SK-N-MC (cell line): ENCODE results near the gene C1QL4.

Experiments
- DNase-seq: peaks from one replicate; pipeline ENCODE4 v3.0.0-alpha.2; 2011; ENCODE audit warnings: low read depth, low spot score
- H3K27ac ChIP-seq: fragments of 200-600 bp; sonication (generic); 2 replicates; pipeline ENCODE4 v1.5.1; 2016; ENCODE audit warnings: mixed run types
- H3K36me3 ChIP-seq: fragments of 200-600 bp; sonication (generic); 2 replicates; pipeline ENCODE4 v1.6.1; 2017; ENCODE audit warnings: antibody characterized with exemption, low read length, mixed read lengths; ENCODE audit not compliant: insufficient read depth
- H3K4me3 ChIP-seq: fragments of 200-600 bp; sonication (generic); 2 replicates; pipeline ENCODE4 v1.5.1; 2016
- H3K9ac ChIP-seq: fragments of 200-600 bp; sonication (generic); 2 replicates; pipeline ENCODE4 v1.8.0; 2017; ENCODE audit warnings: mixed run types, mixed read lengths; ENCODE audit not compliant: insufficient read length
- H3K9me3 ChIP-seq: fragments of 200-600 bp; sonication (generic); 2 replicates; pipeline ENCODE4 v1.6.1; 2017; ENCODE audit warnings: low read depth, mild to moderate bottlenecking, antibody characterized with exemption, low read length, moderate library complexity, mixed read lengths
- EZH2 ChIP-seq: fragments of 200-600 bp; sonication (generic); IDR thresholded peaks from one replicate; pipeline ENCODE4 v1.6.1; 2017; ENCODE audit warnings: antibody characterized with exemption
- FOXP2 ChIP-seq: optimal IDR thresholded peaks from 2 replicates; pipeline ENCODE3; 2011; ENCODE audit warnings: mild to moderate bottlenecking, moderate library complexity; ENCODE audit not compliant: insufficient read depth; ENCODE audit errors: extremely low read length, control extremely low read depth
- POLR2AphosphoS5 ChIP-seq: IDR thresholded peaks from 2 replicates; pipeline ENCODE4 v1.6.1; 2012; ENCODE audit warnings: mild to moderate bottlenecking, low read depth, low read length, borderline replicate concordance

The C1QL4 gene

GRCh38 chr12:49366652-49367380 lies 29.8 kb upstream of the C1QL4 start:
- DNase-seq, result no peak
- peaks cover 13% of the 10 kb centered on the region; the same call in 1 of the 2 replicates for H3K36me3 ChIP-seq
- H3K9ac ChIP-seq, result peak overlapping the region; percentile 99
- TF ChIP-seq POLR2AphosphoS5, result peak; percentile 67
- TF ChIP-seq EZH2, result no peak
- no peak for TF ChIP-seq FOXP2
- no peaks in the 10 kb centered on the region for H3K9me3 ChIP-seq
- peak overlapping the region; percentile 96 for H3K4me3 ChIP-seq
- peak overlapping the region; percentile 96 for H3K27ac ChIP-seq

DNA sequence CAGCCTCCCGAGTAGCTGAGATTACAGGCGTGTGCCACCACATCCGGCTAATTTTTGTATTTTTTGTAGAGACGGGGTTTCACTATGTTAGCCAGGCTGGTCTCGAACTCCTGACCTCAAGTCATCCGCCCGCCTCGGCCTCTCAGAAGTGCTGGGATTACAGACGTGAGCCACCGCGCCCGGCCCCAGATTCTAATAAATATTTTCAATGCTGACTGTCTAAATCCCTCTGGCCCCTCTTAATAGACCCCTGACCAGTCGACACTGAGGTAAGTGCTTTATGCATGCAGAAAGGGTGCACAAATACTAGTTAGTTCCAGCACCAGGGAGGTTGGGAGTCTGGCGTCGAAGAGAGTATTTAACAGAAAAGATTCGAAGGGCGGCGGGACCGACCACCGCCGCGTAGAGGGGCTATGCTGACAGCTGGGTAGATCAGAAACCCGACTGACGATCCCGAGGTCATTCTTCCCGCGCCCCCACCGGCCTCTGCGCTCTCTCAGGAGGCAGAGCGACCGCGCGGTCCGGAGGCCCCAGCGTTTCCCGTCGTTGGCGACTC lies 29.2 kb upstream of the C1QL4 start:
- peak overlapping the region; percentile 99 for H3K9ac ChIP-seq
- H3K4me3 ChIP-seq, result peak overlapping the region; percentile 96
- H3K36me3 ChIP-seq, result peaks cover 10% of the 10 kb centered on the region; the same call in 1 of the 2 replicates
- no peak for DNase-seq
- no peaks in the 10 kb centered on the region for H3K9me3 ChIP-seq
- TF ChIP-seq FOXP2 (no peak), EZH2 (no peak), POLR2AphosphoS5 (no peak)
- peak overlapping the region; percentile 96 for H3K27ac ChIP-seq

- no peak for DNase-seq
- TF ChIP-seq EZH2 (no peak), POLR2AphosphoS5 (no peak), FOXP2 (no peak)
- 0 out of 2 replicates have a peak overlapping the region, but pooled peaks have one; percentile 20 for H3K4me3 ChIP-seq
- peaks cover 5% of the 10 kb centered on the region; the same call in 1 of the 2 replicates for H3K36me3 ChIP-seq
- H3K27ac ChIP-seq, result no peak overlapping the region
- no peaks in the 10 kb centered on the region for H3K9me3 ChIP-seq
- H3K9ac ChIP-seq, result no peak overlapping the region
Observed at GRCh38 chr12:49365542-49365941, 28.6 kb upstream of the C1QL4 start.

- H3K9ac ChIP-seq, result no peak overlapping the region
- no peak for TF ChIP-seq POLR2AphosphoS5
- TF ChIP-seq EZH2, result no peak
- no peak for TF ChIP-seq FOXP2
- H3K4me3 ChIP-seq, result no peak overlapping the region
- DNase-seq, result no peak
- no peaks in the 10 kb centered on the region for H3K9me3 ChIP-seq
- no peak overlapping the region for H3K27ac ChIP-seq
- no peaks in the 10 kb centered on the region for H3K36me3 ChIP-seq
Observed at GRCh38 chr12:49364989-49365388, 28.0 kb upstream of the C1QL4 start.

DNA sequence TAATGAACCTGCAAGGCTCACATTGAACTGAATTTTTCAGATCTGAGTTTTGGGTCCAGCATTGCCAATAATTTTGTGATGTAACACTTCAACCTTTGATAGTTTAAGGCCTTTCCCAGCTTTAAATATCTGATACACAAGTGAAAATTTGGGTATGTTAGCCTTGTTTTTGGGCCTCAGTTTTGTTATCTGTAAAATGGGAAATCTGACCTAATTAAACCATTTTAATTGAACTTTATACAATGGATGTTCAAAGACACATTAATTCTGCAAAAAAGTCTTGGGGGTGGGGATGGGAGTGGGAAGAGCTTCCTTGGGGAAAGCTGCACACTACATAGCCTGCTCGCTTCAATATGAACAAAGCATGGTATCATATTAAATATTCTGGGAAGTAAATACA lies 25.1 kb upstream of the C1QL4 start:
- no peaks in the 10 kb centered on the region for H3K9me3 ChIP-seq
- no peak for DNase-seq
- H3K36me3 ChIP-seq, result no peaks in the 10 kb centered on the region
- no peak overlapping the region for H3K9ac ChIP-seq
- no peak overlapping the region for H3K27ac ChIP-seq
- H3K4me3 ChIP-seq, result no peak overlapping the region
- TF ChIP-seq FOXP2 (no peak), EZH2 (no peak), POLR2AphosphoS5 (no peak)

GRCh38 chr12:49359671-49360070 lies 22.7 kb upstream of the C1QL4 start:
- no peak overlapping the region for H3K27ac ChIP-seq
- TF ChIP-seq POLR2AphosphoS5 (no peak), FOXP2 (no peak), EZH2 (no peak)
- DNase-seq, result no peak

GRCh38 chr12:49358483-49359141 lies 21.6 kb upstream of the C1QL4 start:
- no peak overlapping the region for H3K27ac ChIP-seq
- no peak for TF ChIP-seq POLR2AphosphoS5
- H3K4me3 ChIP-seq, result no peak overlapping the region
- peak; percentile 78 for DNase-seq
- H3K9me3 ChIP-seq, result no peaks in the 10 kb centered on the region
- H3K36me3 ChIP-seq, result no peaks in the 10 kb centered on the region
- no peak overlapping the region for H3K9ac ChIP-seq

More at GRCh38 chr12:49359671-49360070, 22.7 kb upstream of the C1QL4 start:
- Histone ChIP-seq H3K9ac (no peak overlapping the region), H3K36me3 (no peaks in the 10 kb centered on the region), H3K4me3 (no peak overlapping the region), H3K9me3 (no peaks in the 10 kb centered on the region)

- TF ChIP-seq FOXP2, result no peak
- TF ChIP-seq EZH2, result no peak
- no peak for TF ChIP-seq POLR2AphosphoS5
- Histone ChIP-seq H3K36me3 (no peaks in the 10 kb centered on the region), H3K4me3 (no peak overlapping the region), H3K9me3 (no peaks in the 10 kb centered on the region), H3K9ac (no peak overlapping the region), H3K27ac (no peak overlapping the region)
- DNase-seq, result no peak
Observed at GRCh38 chr12:49357103-49357678, 20.2 kb upstream of the C1QL4 start.
